GM13976 (cell line): ENCODE results near the gene CD96.
"Not testable (repeated sequence)": the region's sequence is repeated elsewhere in the genome, so short reads cannot be mapped to it uniquely, and the experiment has no call there.

Experiments used
- DNase-seq: peaks from one replicate; pipeline ENCODE4 v3.0.0; 2012; ENCODE audit warnings: low spot score
- CTCF ChIP-seq: IDR thresholded peaks from 2 replicates; pipeline ENCODE4 v1.5.1; 2012; ENCODE audit warnings: borderline replicate concordance, mild to moderate bottlenecking; ENCODE audit not compliant: insufficient read depth; ENCODE audit errors: extremely low read depth, missing control alignments, control extremely low read depth
- in situ Hi-C: fragments of 300-500 bp; cut with MboI; formaldehyde crosslinking; loops from one replicate; pipeline ENCODE4 v1.12.0; 2022; ENCODE audit warnings: low sequenced_read_pairs, mixed read lengths, inconsistent platforms; ENCODE audit not compliant: unreplicated experiment

The CD96 gene

GRCh38 chr3:111548092-111548491 is 6.1 kb downstream of the CD96 start:
- DNase-seq: no peak
- in situ Hi-C loops: loop anchor here (25.0 kb wide), 1 partner anchor 1811 kb away; no protein-coding TSS in a partner anchor

GRCh38 chr3:111548756-111549155 is 6.8 kb downstream of the CD96 start:
- no peak for TF ChIP-seq CTCF
- in situ Hi-C loops: loop anchor here (25.0 kb wide), 1 partner anchor 1811 kb away; no protein-coding TSS in a partner anchor
- no peak for DNase-seq

More at GRCh38 chr3:111548092-111548491, 6.1 kb downstream of the CD96 start:
- TF ChIP-seq CTCF: no peak

GRCh38 chr3:111561902-111562301 is 19.9 kb downstream of the CD96 start:
- in situ Hi-C loops, DNase-seq: not testable (repeated sequence)

GRCh38 chr3:111566844-111567243 is 24.8 kb downstream of the CD96 start:
- no peak for DNase-seq
- in situ Hi-C loops: no loop called here
- TF ChIP-seq CTCF: no peak

GRCh38 chr3:111568355-111568754 is 26.4 kb downstream of the CD96 start:
- no peak for DNase-seq
- in situ Hi-C loops: no loop called here
- TF ChIP-seq CTCF: no peak

- no peak for DNase-seq
- no peak for TF ChIP-seq CTCF
- in situ Hi-C loops: no loop called here
Measured at GRCh38 chr3:111568911-111569310, 26.9 kb downstream of the CD96 start.

- no peak for TF ChIP-seq CTCF
- DNase-seq: no peak
- in situ Hi-C loops: no loop called here
Measured at GRCh38 chr3:111570404-111571030, 28.5 kb downstream of the CD96 start.
